ENCODE results near the gene MCUB. TPM values are rescaled to one million over a fixed set of nuclear protein-coding genes. Genes with fewer than 3 reads are reported as not detected.

Gene MCUB
- total and polyA plus RNA-seq, 12 donors: 1.2 to 28.5 (median 5.0) TPM

GRCh38 chr4:109600431-109600830, 40.4 kb downstream of the MCUB start:
- H3K36me3 ChIP-seq (replicated peaks in 1 of 2): no peaks in the 10 kb centered on the region
- H3K4me1 ChIP-seq (replicated peaks in 1 of 2): no peaks in the 10 kb centered on the region
- no peak for TF ChIP-seq CTCF (IDR thresholded peaks at IDR 0.05)
- TF ChIP-seq POLR2A (IDR thresholded peaks at IDR 0.05): no peak
- no peak for DNase-seq
- intact Hi-C loops (cut with DNase I): no loop called here
- 79 to 92% (median 84%) methylated on average over 3 of the region's 3 CpGs for WGBS, 4 donors
- H3K9me3 ChIP-seq (replicated peaks in 1 of 3): no peaks in the 10 kb centered on the region
- H3K4me3 ChIP-seq: no peak overlapping the region
- no peak overlapping the region for H3K27ac ChIP-seq
- H3K27me3 ChIP-seq: no peaks in the 10 kb centered on the region

- H3K9me3 ChIP-seq (replicated peaks in 1 of 3): no peaks in the 10 kb centered on the region
- H3K27me3 ChIP-seq: no peaks in the 10 kb centered on the region
- intact Hi-C loops (cut with DNase I): no loop called here
- H3K27ac ChIP-seq: no peak overlapping the region
- WGBS, 4 donors: 67 to 82% (median 73%) methylated on average over 2 of the region's 2 CpGs
- H3K36me3 ChIP-seq (replicated peaks in 1 of 2): no peaks in the 10 kb centered on the region
- H3K4me1 ChIP-seq (replicated peaks in 1 of 2): no peaks in the 10 kb centered on the region
- no peak overlapping the region for H3K4me3 ChIP-seq
- TF ChIP-seq CTCF (IDR thresholded peaks at IDR 0.05) (no peak), POLR2A (IDR thresholded peaks at IDR 0.05) (no peak)
- DNase-seq: no peak
Measured at GRCh38 chr4:109601336-109601735, 41.3 kb downstream of the MCUB start.

- Histone ChIP-seq H3K27ac (no peak overlapping the region), H3K4me3 (no peak overlapping the region), H3K4me1 (replicated peaks in 1 of 2) (no peaks in the 10 kb centered on the region), H3K9me3 (replicated peaks in 1 of 3) (no peaks in the 10 kb centered on the region), H3K36me3 (replicated peaks in 1 of 2) (no peaks in the 10 kb centered on the region), H3K27me3 (no peaks in the 10 kb centered on the region)
- no peak for DNase-seq
- intact Hi-C loops (cut with DNase I): no loop called here
- no peak for TF ChIP-seq POLR2A (IDR thresholded peaks at IDR 0.05)
- no peak for TF ChIP-seq CTCF (IDR thresholded peaks at IDR 0.05)
Measured at GRCh38 chr4:109607976-109608375, 47.9 kb downstream of the MCUB start.

- Histone ChIP-seq H3K9me3 (replicated peaks in 1 of 3) (no peaks in the 10 kb centered on the region), H3K27ac (no peak overlapping the region), H3K4me1 (replicated peaks in 1 of 2) (no peaks in the 10 kb centered on the region), H3K27me3 (no peaks in the 10 kb centered on the region), H3K36me3 (replicated peaks in 1 of 2) (no peaks in the 10 kb centered on the region), H3K4me3 (no peak overlapping the region)
- 79 to 93% (median 84%) methylated on average over 1 of the region's 1 CpG; no CpG with 5 or more reads in 1 of the 4 donors for WGBS, 4 donors
- no peak for DNase-seq
- TF ChIP-seq POLR2A (IDR thresholded peaks at IDR 0.05): no peak
- intact Hi-C loops (cut with DNase I): no loop called here
Measured at GRCh38 chr4:109608879-109609278, 48.8 kb downstream of the MCUB start.

GRCh38 chr4:109609431-109609830, 49.4 kb downstream of the MCUB start:
- intact Hi-C loops (cut with DNase I): no loop called here
- TF ChIP-seq POLR2A (IDR thresholded peaks at IDR 0.05) (no peak), CTCF (IDR thresholded peaks at IDR 0.05) (no peak)
- H3K27ac ChIP-seq: no peak overlapping the region
- no peaks in the 10 kb centered on the region for H3K27me3 ChIP-seq
- H3K4me3 ChIP-seq: no peak overlapping the region
- no peaks in the 10 kb centered on the region for H3K4me1 ChIP-seq (replicated peaks in 1 of 2)
- WGBS, 4 donors: 54 to 100% (median 87%) methylated on average over 1 to 2 of the region's 2 CpGs
- no peaks in the 10 kb centered on the region for H3K9me3 ChIP-seq (replicated peaks in 1 of 3)
- no peak for DNase-seq
- no peaks in the 10 kb centered on the region for H3K36me3 ChIP-seq (replicated peaks in 1 of 2)

Data from adrenal gland (tissue), 12 donors.